ENCODE results near the gene ALPK3.

GRCh38 chr15:84799511-84800187 is 17.5 kb upstream of the ALPK3 start:
- TF ChIP-seq NONO (IDR thresholded peaks at IDR 0.05; ENCODE audit: low read depth in 2 of 2, low read length in 1 of 2), result no peak
- no peak for TF ChIP-seq TBP (optimal IDR thresholded peaks at IDR 0.05; ENCODE audit: low read depth, low read length)
- no peak for TF ChIP-seq ATF2 (CRISPR knock-in tag; IDR thresholded peaks at IDR 0.05)
- no peak for TF ChIP-seq SREBF2 (CRISPR knock-in tag; IDR thresholded peaks at IDR 0.05)
- no peak for TF ChIP-seq ID3 (CRISPR knock-in tag; IDR thresholded peaks at IDR 0.05)
- no peak for TF ChIP-seq ID3 (tag; IDR thresholded peaks at IDR 0.05)
- TF ChIP-seq RCOR1 (IDR thresholded peaks at IDR 0.05; ENCODE audit: borderline replicate concordance in 1 of 2, low read depth in 2 of 2, low read length in 2 of 2), result no peak
- TF ChIP-seq POLR2A (conservative IDR thresholded peaks at IDR 0.05), result no peak
- no peak for TF ChIP-seq NFIC (IDR thresholded peaks at IDR 0.05)
- TF ChIP-seq EP300 (IDR thresholded peaks at IDR 0.05; ENCODE audit: low read length), result no peak
- TF ChIP-seq RBBP5 (IDR thresholded peaks at IDR 0.05; ENCODE audit: borderline replicate concordance, insufficient read depth, low read length, poor library complexity, severe bottlenecking), result no peak
- TF ChIP-seq ZNF507 (tag; conservative IDR thresholded peaks at IDR 0.05), result no peak
- TF ChIP-seq CREB1 (IDR thresholded peaks at IDR 0.05), result no peak
- no peak for TF ChIP-seq CREB1 (CRISPR knock-in tag; IDR thresholded peaks at IDR 0.05)

All from K562 (cell line).